Cardiac atrium fibroblast (primary cell): Measurements from ENCODE around the gene USP36. TPM values are rescaled to one million over a fixed set of nuclear protein-coding genes. Genes with fewer than 3 reads are reported as not detected.

ENCODE experiments used
- total RNA-seq: library from RNA; depleted of rRNA; stranded (reverse); fragments of >200 nt; gene quantifications from 2 replicates; pipeline ENCODE4 v1.2.3, GENCODE V29; 2015

Gene USP36
- 19.0 and 21.9 TPM in 2 replicates for total RNA-seq

GRCh38 chr17:78840780-78841611, at the start of gene USP36:
TSS of gene USP36 (minus strand) at chr17:78840814. CDS start at chr17:78836363, 4,451 bp downstream.

GRCh38 chr17:78781893-78782304, 58.7 kb downstream of the USP36 start, which contains the start of gene CYTH1:
TSS of gene CYTH1 (minus strand) at chr17:78782273. CDS start at chr17:78782223, 50 bp downstream.

Other genes with a start within 250 kb of the USP36 start
- gene CYTH1, start 58.5 kb downstream of the USP36 start, total RNA-seq = 12.5 and 21.1 TPM in 2 replicates
- 0.49 and 0.72 TPM in 2 replicates for gene CEP295NL, start 62.4 kb upstream of the USP36 start, total RNA-seq
- 183 and 199 TPM in 2 replicates for gene TIMP2, start 84.6 kb upstream of the USP36 start, total RNA-seq
- gene LGALS3BP, start 139.1 kb upstream of the USP36 start, total RNA-seq = 105 and 128 TPM in 2 replicates
- 32.1 and 48.4 TPM in 2 replicates for gene CANT1, start 168.9 kb upstream of the USP36 start, total RNA-seq
- gene C1QTNF1, start 183.4 kb upstream of the USP36 start, total RNA-seq = 797 and 1,160 TPM in 2 replicates
- 6.8 and 13.0 TPM in 2 replicates for gene ENGASE, start 234.0 kb upstream of the USP36 start, total RNA-seq